Fibroblast of skin of abdomen (primary cell): ENCODE measurements around the gene SSUH2.

Source experiments
- DNase-seq: peaks from one replicate; pipeline ENCODE4 v3.0.0-alpha.2; 2013

The SSUH2 gene

GRCh38 chr3:8639659-8640000 is 5.0 kb downstream of the SSUH2 start:
- DNase-seq: no peak

- no peak for DNase-seq
Measured at GRCh38 chr3:8638994-8639658, 5.5 kb downstream of the SSUH2 start.

DNA sequence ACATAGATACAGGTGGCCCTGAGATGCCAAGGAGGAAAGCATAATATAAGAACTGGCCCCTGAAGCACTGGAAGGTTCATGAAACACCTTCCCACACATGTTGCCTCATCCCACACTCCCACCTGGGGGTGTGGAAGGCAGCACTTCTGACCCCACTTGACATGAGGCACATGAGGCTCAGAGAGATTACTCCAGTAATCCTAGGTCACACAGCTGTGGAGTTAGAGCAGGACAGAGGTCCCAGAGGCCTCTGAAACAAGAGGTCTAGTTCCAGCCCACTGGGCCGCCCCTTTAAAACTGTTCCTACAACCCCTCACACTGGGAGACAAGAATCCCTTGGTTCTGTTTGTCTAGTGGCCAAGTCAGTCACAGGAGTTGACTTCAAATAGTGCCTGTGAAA is 7.2 kb downstream of the SSUH2 start:
- no peak for DNase-seq

- no peak for DNase-seq
Measured at GRCh38 chr3:8635631-8636030, 9.0 kb downstream of the SSUH2 start.

DNA sequence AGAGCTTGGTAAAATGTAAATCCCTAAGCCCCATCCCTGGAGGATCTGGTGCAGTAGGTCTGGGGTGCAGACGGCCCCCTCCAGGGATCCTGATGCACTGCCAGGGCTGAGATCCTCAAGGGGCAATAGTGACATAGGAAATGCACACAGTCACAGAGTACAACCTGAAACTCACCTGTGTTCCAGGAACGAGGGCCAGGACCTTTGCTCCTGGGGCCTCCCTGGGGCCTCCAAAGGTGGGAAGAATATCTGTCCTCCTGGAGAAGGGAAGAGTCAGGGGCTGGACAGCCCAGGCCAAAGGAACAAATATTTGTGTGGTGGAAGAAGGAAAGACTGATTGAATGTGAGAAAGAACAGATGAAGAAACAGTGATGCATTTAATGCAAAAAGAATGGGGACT is 9.5 kb downstream of the SSUH2 start:
- no peak for DNase-seq

DNA sequence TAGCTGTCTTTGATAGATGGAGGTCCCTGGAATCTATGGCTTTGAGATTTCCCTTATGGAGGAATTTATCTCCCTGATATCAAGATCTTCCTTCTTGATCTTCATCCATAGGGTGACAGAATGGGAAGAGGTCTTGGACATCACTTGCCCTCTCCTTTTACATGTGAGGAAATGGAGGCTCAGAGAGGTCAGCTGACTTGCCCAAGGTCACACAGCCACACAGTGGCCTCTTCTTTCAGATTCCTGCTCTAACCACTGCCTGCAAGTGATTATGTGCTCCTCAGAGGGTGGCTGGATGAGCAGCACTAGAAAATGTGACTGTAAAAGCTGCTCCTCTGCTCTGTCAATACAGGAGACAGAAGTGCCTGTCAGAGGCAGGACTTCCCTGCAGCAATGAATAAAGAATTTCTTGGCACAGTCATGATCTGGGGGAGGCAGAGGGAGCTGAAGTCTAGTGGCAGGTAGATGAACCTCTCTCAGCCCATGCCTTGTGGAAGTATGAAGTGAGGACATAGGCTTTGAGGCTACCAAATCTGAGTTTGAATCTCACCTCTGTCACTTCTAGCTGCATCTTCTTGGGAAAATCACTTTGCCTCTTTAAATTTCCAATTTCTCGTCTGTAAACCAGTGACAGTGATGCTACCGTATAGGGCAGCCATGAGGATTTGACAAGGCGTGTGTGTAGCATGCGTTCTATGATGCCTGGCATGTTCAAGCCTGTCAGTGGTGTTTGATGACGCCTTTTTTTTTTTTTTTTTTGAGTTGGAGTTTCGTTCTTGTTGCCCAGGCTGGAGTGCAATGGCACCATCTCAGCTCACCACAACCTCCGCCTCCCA is 12.0 kb downstream of the SSUH2 start:
- no peak for DNase-seq

DNA sequence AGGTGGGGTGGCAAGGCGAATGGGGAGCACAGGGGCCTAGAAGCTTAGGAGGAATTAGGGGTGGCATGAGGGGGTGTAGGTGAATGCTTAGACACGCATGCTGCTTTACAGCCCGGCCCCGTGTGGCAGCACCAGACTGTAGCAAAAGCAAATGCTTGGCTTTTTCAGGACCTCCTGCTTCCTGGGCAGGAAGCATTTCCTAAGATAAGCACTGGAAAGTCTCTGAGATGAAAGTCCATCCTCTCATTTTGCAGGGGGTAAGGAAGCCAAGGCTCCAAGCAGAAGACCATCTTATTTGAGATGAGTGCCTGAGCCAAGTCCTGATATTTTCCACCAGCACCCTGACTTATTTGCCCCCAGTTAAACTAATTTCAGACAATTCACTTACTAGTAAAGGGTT is 12.9 kb downstream of the SSUH2 start:
- DNase-seq: no peak

DNA sequence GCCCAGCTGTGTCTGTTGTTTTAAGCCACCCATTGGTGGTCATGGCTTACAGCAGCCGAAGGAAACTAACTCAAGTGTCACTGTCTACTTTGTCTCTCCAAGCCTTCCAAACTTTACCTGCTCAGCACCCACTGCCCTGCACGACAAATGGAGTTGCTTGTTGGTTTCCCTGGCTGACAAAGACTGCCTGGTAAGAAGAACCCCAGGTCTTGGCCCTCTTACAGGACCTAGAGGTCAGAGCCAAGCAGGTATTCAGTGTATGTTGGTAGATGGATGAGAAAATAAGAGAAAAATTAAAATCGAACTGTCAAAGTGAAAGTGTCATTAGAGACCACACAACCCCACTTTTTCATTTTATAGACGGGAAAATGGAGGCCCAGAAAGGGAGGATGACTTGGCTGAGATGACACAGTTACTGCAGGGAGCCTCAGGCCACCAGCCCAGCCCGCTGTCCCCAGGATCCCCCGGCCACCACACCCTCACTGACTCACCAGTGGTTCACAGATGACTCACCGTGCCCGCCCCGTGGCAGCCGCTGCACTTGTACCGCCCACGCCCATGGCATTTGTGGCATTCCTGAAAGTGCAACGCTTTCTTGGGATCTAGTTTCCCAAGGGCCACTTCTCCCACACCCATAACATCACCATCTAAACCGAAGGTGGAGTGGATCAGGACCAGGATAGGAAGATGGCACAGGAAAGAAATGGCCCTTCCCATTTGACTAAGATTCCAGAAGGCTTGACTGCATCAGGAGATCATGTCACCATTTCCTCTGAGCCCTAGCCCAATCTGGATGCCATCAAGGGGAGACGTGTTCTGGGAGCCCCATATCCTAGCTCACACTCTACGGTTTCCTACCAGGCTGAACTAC is 15.2 kb downstream of the SSUH2 start:
- DNase-seq: peak; percentile 45

DNA sequence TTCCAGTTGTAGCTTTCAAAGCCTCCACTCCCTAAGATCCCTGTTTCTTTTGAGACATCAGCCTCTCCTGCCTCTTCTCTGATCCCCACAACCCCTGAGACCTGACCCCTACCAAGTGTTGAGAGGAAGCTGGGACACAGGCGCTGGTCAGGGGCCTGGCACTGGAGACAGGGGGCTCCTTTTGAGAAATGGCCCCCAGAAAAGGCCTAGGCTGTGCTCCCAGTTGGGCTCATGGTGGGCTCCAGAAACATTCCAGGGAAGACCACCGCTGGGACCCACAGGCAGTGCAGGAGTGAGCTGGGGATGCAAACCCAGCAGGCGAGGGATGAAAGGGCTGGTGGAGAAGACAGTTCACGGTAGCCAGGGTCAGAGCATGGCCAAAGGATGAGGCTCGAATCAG is 16.6 kb downstream of the SSUH2 start:
- DNase-seq: no peak

DNA sequence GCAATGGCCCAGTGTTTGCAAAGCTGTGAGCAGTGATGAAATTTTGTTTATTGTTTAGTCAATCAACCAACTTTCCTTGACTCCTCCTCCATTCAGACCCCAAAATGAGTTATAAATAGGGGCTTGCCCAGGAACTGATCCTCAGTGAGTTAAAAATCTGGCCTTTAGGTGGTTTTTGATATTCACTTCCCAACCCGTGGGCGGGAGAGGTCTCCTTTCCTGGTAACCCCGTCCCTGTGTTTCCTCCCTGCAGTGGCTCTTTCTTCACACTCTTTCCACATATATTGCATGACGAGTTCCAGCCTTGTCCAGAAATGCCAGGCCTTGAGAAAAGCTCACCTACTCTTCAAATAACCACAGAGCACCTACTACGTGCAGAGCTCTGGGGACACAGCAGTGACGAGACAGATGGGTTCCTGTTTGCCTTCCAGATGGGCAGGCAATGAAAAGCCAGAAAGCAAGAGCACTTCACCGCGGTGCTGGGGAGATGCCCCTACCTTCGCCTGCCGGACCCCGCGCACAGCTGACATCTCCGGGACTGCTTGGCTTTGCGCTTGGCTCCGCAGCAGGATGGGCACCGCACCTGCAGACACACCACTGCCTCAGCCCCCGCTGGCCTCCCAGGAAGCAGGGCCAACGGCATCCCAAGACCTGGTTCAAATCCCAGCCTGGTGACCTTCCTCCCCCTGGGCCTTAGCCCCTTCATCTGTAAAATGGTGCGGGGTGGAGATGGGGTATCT is 17.2 kb downstream of the SSUH2 start:
- DNase-seq: no peak

DNA sequence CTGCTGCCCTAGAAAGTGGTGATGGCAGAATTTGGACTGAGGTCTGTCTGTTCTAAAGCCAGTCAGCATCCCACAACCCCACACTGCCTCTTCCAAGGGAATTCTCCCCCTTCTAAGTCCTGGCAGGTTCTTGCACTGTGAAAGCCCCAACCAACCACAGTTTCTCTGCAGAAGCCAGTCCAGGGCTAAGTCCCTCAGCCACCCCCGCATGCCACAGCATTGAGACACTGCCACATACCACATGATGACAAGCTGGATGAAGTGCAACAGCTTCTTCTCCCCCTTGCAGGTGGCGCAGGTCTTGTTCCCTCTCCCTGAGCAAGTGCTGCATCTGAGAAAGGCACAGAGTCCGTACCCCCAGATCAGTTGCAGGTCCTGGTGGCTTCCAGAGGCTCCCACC is 18.6 kb downstream of the SSUH2 start:
- DNase-seq: peak; percentile 39

- no peak for DNase-seq
Measured at GRCh38 chr3:8624612-8625011, 20.0 kb downstream of the SSUH2 start.

DNA sequence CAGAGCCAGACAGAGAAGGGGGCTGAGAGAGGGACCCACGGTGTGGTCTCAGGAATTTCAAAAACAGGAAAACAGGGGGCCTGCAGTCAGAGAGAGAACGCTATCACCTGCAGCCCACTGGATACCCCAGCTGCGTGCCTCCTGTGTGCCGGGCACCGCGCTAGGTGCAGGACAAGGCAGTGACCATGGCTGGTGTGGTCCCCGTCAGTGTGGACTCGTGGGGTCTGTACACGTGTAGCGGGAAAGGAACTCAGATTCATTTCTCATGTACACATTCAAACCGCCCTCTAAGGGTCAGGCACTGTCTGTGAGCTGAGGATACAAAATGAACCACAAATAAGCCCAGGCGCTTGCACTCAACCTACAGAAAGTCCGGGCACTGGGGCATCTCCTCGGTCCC is 20.9 kb downstream of the SSUH2 start:
- DNase-seq: no peak

GRCh38 chr3:8622873-8623691 is 21.5 kb downstream of the SSUH2 start:
- DNase-seq: peak; percentile 78

GRCh38 chr3:8621872-8622271 is 22.7 kb downstream of the SSUH2 start:
- peak; percentile 92 for DNase-seq

GRCh38 chr3:8621141-8621540 is 23.5 kb downstream of the SSUH2 start:
- DNase-seq: no peak

GRCh38 chr3:8619548-8619947 is 25.1 kb downstream of the SSUH2 start:
- peak; percentile 86 for DNase-seq

GRCh38 chr3:8618950-8619349 is 25.6 kb downstream of the SSUH2 start:
- no peak for DNase-seq

GRCh38 chr3:8617921-8618320 is 26.7 kb downstream of the SSUH2 start:
- no peak for DNase-seq

GRCh38 chr3:8610951-8611350 is 33.6 kb downstream of the SSUH2 start:
- DNase-seq: no peak

- no peak for DNase-seq
Measured at GRCh38 chr3:8608791-8609467, 35.7 kb downstream of the SSUH2 start.
